ENCODE measurements around the gene GLUD2. TPM values are rescaled to one million over a fixed set of nuclear protein-coding genes. Genes with fewer than 3 reads are reported as not detected.
"Not testable (repeated sequence)": the region's sequence is repeated elsewhere in the genome, so short reads cannot be mapped to it uniquely, and the experiment has no call there.

The GLUD2 gene
- total RNA-seq, 2 experiments from 2014 or later: 0.56 to 0.81 TPM

- no peak for TF ChIP-seq CTCF (IDR thresholded peaks at IDR 0.05)
- no peak for ATAC-seq
Observed at GRCh38 chrX:121052122-121052521, 4.7 kb downstream of the GLUD2 start.

GRCh38 chrX:121062289-121062688, 14.9 kb downstream of the GLUD2 start:
- Mint-ChIP-seq H3K27ac (no peak overlapping the region), H3K36me3 (ENCODE audit: low read depth) (no peaks in the 10 kb centered on the region), H3K27me3 (no peaks in the 10 kb centered on the region), H3K9me3 (no peaks in the 10 kb centered on the region), H3K4me1 (ENCODE audit: low read depth) (no peaks in the 10 kb centered on the region), H3K4me3 (no peak overlapping the region)
- no peak for ATAC-seq
- POLR2A ChIA-PET: no interaction called here
- DNase-seq: no peak
- CTCF ChIA-PET: no interaction called here
- intact Hi-C loops (cut with micrococcal nuclease): no loop called here
- TF ChIP-seq CTCF (IDR thresholded peaks at IDR 0.05): no peak

More at GRCh38 chrX:121052122-121052521, 4.7 kb downstream of the GLUD2 start:
- POLR2A ChIA-PET: no interaction called here
- Mint-ChIP-seq H3K36me3 (ENCODE audit: low read depth) (no peaks in the 10 kb centered on the region), H3K27me3 (peaks cover 15% of the 10 kb centered on the region), H3K27ac (no peak overlapping the region), H3K4me3 (no peak overlapping the region), H3K4me1 (ENCODE audit: low read depth) (no peaks in the 10 kb centered on the region), H3K9me3 (no peaks in the 10 kb centered on the region)
- CTCF ChIA-PET: no interaction called here
- no peak for DNase-seq
- intact Hi-C loops (cut with micrococcal nuclease): no loop called here

- no peak overlapping the region for H3K4me3 Mint-ChIP-seq
- intact Hi-C loops (cut with micrococcal nuclease): no loop called here
- POLR2A ChIA-PET: no interaction called here
Observed at GRCh38 chrX:121064579-121064978, 17.2 kb downstream of the GLUD2 start.

GRCh38 chrX:121084247-121084646, 36.8 kb downstream of the GLUD2 start:
- ATAC-seq: not testable (repeated sequence)

More at GRCh38 chrX:121064579-121064978, 17.2 kb downstream of the GLUD2 start:
- Mint-ChIP-seq H3K27me3 (no peaks in the 10 kb centered on the region), H3K4me1 (ENCODE audit: low read depth) (no peaks in the 10 kb centered on the region), H3K27ac (no peak overlapping the region), H3K9me3 (no peaks in the 10 kb centered on the region), H3K36me3 (ENCODE audit: low read depth) (no peaks in the 10 kb centered on the region)
- CTCF ChIA-PET: interaction anchor here (1.0 kb wide), 1 partner anchor 274 kb away, joined by 3 read pairs; no protein-coding TSS in a partner anchor
- no peak for TF ChIP-seq CTCF (IDR thresholded peaks at IDR 0.05)
- no peak for ATAC-seq
- DNase-seq: no peak

GRCh38 chrX:121084903-121085611, 37.6 kb downstream of the GLUD2 start:
- Mint-ChIP-seq H3K4me3 (no peak overlapping the region), H3K36me3 (ENCODE audit: low read depth) (no peaks in the 10 kb centered on the region), H3K4me1 (ENCODE audit: low read depth) (no peaks in the 10 kb centered on the region), H3K9me3 (no peaks in the 10 kb centered on the region), H3K27ac (no peak overlapping the region), H3K27me3 (no peaks in the 10 kb centered on the region)
- ChIA-PET POLR2A (no interaction called here), CTCF (no interaction called here)
- no peak for DNase-seq
- no peak for TF ChIP-seq CTCF (IDR thresholded peaks at IDR 0.05)
- no peak for ATAC-seq
- intact Hi-C loops (cut with micrococcal nuclease): no loop called here

More at GRCh38 chrX:121084247-121084646, 36.8 kb downstream of the GLUD2 start:
- H3K9me3 Mint-ChIP-seq; H3K4me3 Mint-ChIP-seq; H3K36me3 Mint-ChIP-seq (ENCODE audit: low read depth); POLR2A ChIA-PET; intact Hi-C loops (cut with micrococcal nuclease); H3K27ac Mint-ChIP-seq; DNase-seq; CTCF ChIA-PET; H3K4me1 Mint-ChIP-seq (ENCODE audit: low read depth); H3K27me3 Mint-ChIP-seq: not testable (repeated sequence)
